Measurements from ENCODE around the gene SMARCA2.

SMARCA2 gene

GRCh38 chr9:2227144-2227867 is 212.2 kb downstream of the SMARCA2 start:
- TF ChIP-seq CTCF (IDR thresholded peaks at IDR 0.05; ENCODE audit: borderline replicate concordance, control extremely low read depth, extremely low read depth, insufficient read depth, missing control alignments): no peak
- no peak for DNase-seq (ENCODE audit: low spot score)
- in situ Hi-C loops (cut with MboI; ENCODE audit: low sequenced_read_pairs, unreplicated experiment): no loop called here

- peak; percentile 35 for TF ChIP-seq CTCF (IDR thresholded peaks at IDR 0.05; ENCODE audit: borderline replicate concordance, control extremely low read depth, extremely low read depth, insufficient read depth, missing control alignments)
- in situ Hi-C loops (cut with MboI; ENCODE audit: low sequenced_read_pairs, unreplicated experiment): no loop called here
- no peak for DNase-seq (ENCODE audit: low spot score)
These were observed 213.0 kb downstream of the SMARCA2 start for GRCh38 chr9:2228132-2228531.

- TF ChIP-seq CTCF (IDR thresholded peaks at IDR 0.05; ENCODE audit: borderline replicate concordance, control extremely low read depth, extremely low read depth, insufficient read depth, missing control alignments): no peak
- no peak for DNase-seq (ENCODE audit: low spot score)
- in situ Hi-C loops (cut with MboI; ENCODE audit: low sequenced_read_pairs, unreplicated experiment): no loop called here
These were observed 213.5 kb downstream of the SMARCA2 start for GRCh38 chr9:2228641-2229040.

GRCh38 chr9:2229109-2229721 is 214.1 kb downstream of the SMARCA2 start:
- no peak for TF ChIP-seq CTCF (IDR thresholded peaks at IDR 0.05; ENCODE audit: borderline replicate concordance, control extremely low read depth, extremely low read depth, insufficient read depth, missing control alignments)
- DNase-seq (ENCODE audit: low spot score): peak; percentile 41
- in situ Hi-C loops (cut with MboI; ENCODE audit: low sequenced_read_pairs, unreplicated experiment): no loop called here

GRCh38 chr9:2230362-2230761 is 215.2 kb downstream of the SMARCA2 start:
- no peak for DNase-seq (ENCODE audit: low spot score)
- in situ Hi-C loops (cut with MboI; ENCODE audit: low sequenced_read_pairs, unreplicated experiment): no loop called here
- TF ChIP-seq CTCF (IDR thresholded peaks at IDR 0.05; ENCODE audit: borderline replicate concordance, control extremely low read depth, extremely low read depth, insufficient read depth, missing control alignments): no peak

- TF ChIP-seq CTCF (IDR thresholded peaks at IDR 0.05; ENCODE audit: borderline replicate concordance, control extremely low read depth, extremely low read depth, insufficient read depth, missing control alignments): no peak
- in situ Hi-C loops (cut with MboI; ENCODE audit: low sequenced_read_pairs, unreplicated experiment): no loop called here
- DNase-seq (ENCODE audit: low spot score): no peak
These were observed 216.0 kb downstream of the SMARCA2 start for GRCh38 chr9:2231101-2231500.
